Measurements from ENCODE around the gene PRSS27. TPM values are rescaled to one million over a fixed set of nuclear protein-coding genes. Genes with fewer than 3 reads are reported as not detected.

Gene PRSS27
- total and polyA plus RNA-seq, 2 donors (not counting 1 experiment from before 2014, with no cell fraction given): 2.1 to 2.4 TPM

DNA sequence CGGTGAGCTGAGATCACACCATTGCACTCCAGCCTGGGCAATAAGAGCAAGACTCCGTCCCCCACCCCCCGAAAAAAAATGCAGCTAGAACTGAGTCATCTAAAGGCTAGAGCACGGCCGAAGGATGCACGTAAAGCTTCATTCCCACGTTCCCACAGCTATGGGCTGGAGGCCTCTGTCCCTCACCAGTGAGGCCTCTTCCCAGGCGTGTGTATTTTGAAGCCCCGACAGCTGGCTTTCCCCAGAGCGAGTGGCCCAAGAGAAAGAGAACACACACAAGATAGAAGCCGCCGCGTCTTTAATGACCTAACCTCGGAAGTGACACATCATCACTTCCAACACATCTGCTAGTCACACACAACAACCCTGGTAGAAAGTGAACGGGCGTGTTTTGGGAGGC is 44.3 kb downstream of the PRSS27 start:
- Histone ChIP-seq H3K79me2 (ENCODE audit: control insufficient read depth, insufficient read depth, low read length) (peaks cover 13% of the 10 kb centered on the region), H3K4me1 (ENCODE audit: control insufficient read depth in 2 of 2, insufficient read depth in 2 of 2, low read length in 2 of 2) (peaks cover 10 to 23% of the 10 kb centered on the region in 2 donors), H3K27me3 (replicated peaks in 1 of 4; ENCODE audit: control extremely low read depth in 1 of 4, control insufficient read depth in 3 of 4, insufficient read depth in 4 of 4, low read length in 3 of 4) (no peaks in the 10 kb centered on the region), H3K9me3 (ENCODE audit: control extremely low read depth in 1 of 3, control insufficient read depth in 2 of 3, insufficient read depth in 1 of 3, low read length in 2 of 3) (no peaks in the 10 kb centered on the region), H3K9ac (ENCODE audit: low read length) (no peak overlapping the region), H3K4me2 (replicated peaks; ENCODE audit: low read depth, low read length, poor library complexity, severe bottlenecking) (no peak overlapping the region), H4K20me1 (ENCODE audit: control insufficient read depth, insufficient read depth, low read length, poor library complexity, severe bottlenecking) (no peaks in the 10 kb centered on the region), H3K27ac (ENCODE audit: low read length in 2 of 2) (no peak overlapping the region), H3K4me3 (ENCODE audit: control extremely low read depth in 1 of 5, extremely low read depth in 1 of 5, insufficient read depth in 1 of 5, low read depth in 2 of 5, low read length in 4 of 5) (no peak overlapping the region), H3K36me3 (replicated peaks in 1 of 2; ENCODE audit: control extremely low read depth in 1 of 2, control insufficient read depth in 1 of 2, extremely low read depth in 1 of 2, insufficient read depth in 2 of 2, low read length in 1 of 2) (peaks cover 0 to 3% of the 10 kb centered on the region in 2 experiments), H2AFZ (ENCODE audit: insufficient read depth, low read depth, low read length, poor library complexity, severe bottlenecking) (no peak overlapping the region)
- DNase-seq (no peak), ATAC-seq (ENCODE audit: low read depth) (no peak)
- TF ChIP-seq EZH2 (IDR thresholded peaks at IDR 0.05; ENCODE audit: borderline replicate concordance, insufficient read depth, low read depth, low read length, poor library complexity, severe bottlenecking): no peak
- TF ChIP-seq, protein P1, sequence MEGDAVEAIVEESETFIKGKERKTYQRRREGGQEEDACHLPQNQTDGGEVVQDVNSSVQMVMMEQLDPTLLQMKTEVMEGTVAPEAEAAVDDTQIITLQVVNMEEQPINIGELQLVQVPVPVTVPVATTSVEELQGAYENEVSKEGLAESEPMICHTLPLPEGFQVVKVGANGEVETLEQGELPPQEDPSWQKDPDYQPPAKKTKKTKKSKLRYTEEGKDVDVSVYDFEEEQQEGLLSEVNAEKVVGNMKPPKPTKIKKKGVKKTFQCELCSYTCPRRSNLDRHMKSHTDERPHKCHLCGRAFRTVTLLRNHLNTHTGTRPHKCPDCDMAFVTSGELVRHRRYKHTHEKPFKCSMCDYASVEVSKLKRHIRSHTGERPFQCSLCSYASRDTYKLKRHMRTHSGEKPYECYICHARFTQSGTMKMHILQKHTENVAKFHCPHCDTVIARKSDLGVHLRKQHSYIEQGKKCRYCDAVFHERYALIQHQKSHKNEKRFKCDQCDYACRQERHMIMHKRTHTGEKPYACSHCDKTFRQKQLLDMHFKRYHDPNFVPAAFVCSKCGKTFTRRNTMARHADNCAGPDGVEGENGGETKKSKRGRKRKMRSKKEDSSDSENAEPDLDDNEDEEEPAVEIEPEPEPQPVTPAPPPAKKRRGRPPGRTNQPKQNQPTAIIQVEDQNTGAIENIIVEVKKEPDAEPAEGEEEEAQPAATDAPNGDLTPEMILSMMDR (IDR thresholded peaks at IDR 0.05): no peak
- Mint-ChIP-seq H3K27me3 (no peaks in the 10 kb centered on the region), H3K4me3 (peak overlapping the region; percentile 23), H3K27ac (no peak overlapping the region), H3K4me1 (peaks cover 16% of the 10 kb centered on the region), H3K9me3 (ENCODE audit: insufficient read depth) (no peaks in the 10 kb centered on the region)
- POLR2A ChIA-PET: no interaction called here
- CTCF ChIA-PET: no interaction called here
- 96% methylated on average over 10 of the region's 16 CpGs for WGBS (ENCODE audit: insufficient coverage)
- intact Hi-C loops (cut with micrococcal nuclease): no loop called here

DNA sequence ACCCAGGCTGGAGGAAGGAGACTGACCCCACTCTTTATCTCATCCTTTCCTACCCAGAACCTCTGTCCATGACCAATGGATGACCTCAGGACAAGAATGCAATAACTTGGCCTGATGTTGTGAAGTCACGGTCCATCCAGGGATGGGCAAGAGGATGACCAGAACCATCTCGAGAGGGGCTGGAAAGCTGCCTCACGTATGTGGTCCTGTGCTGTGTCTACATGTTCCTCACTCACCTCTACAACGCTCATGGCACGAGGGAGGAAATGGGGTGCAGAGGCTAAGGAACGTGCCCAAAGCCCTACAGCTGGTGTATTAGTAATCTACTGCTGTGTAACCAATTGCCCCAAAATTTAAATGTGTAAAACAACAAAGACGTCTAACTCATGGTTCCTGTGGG is 45.0 kb downstream of the PRSS27 start:
- Mint-ChIP-seq H3K4me1 (peaks cover 19% of the 10 kb centered on the region), H3K9me3 (ENCODE audit: insufficient read depth) (no peaks in the 10 kb centered on the region), H3K4me3 (peak overlapping the region; percentile 13), H3K27me3 (no peaks in the 10 kb centered on the region), H3K27ac (no peak overlapping the region)
- Histone ChIP-seq H2AFZ (ENCODE audit: insufficient read depth, low read depth, low read length, poor library complexity, severe bottlenecking) (no peak overlapping the region), H3K4me3 (ENCODE audit: control extremely low read depth in 1 of 5, extremely low read depth in 1 of 5, insufficient read depth in 1 of 5, low read depth in 2 of 5, low read length in 4 of 5) (no peak overlapping the region), H3K79me2 (ENCODE audit: control insufficient read depth, insufficient read depth, low read length) (peaks cover 13% of the 10 kb centered on the region), H3K36me3 (replicated peaks in 1 of 2; ENCODE audit: control extremely low read depth in 1 of 2, control insufficient read depth in 1 of 2, extremely low read depth in 1 of 2, insufficient read depth in 2 of 2, low read length in 1 of 2) (peaks cover 0 to 3% of the 10 kb centered on the region in 2 experiments), H3K4me1 (ENCODE audit: control insufficient read depth in 2 of 2, insufficient read depth in 2 of 2, low read length in 2 of 2) (peaks cover 10 to 24% of the 10 kb centered on the region in 2 donors), H3K9ac (ENCODE audit: low read length) (no peak overlapping the region), H3K27ac (ENCODE audit: low read length in 2 of 2) (no peak overlapping the region), H3K27me3 (replicated peaks in 1 of 4; ENCODE audit: control extremely low read depth in 1 of 4, control insufficient read depth in 3 of 4, insufficient read depth in 4 of 4, low read length in 3 of 4) (no peaks in the 10 kb centered on the region), H3K9me3 (ENCODE audit: control extremely low read depth in 1 of 3, control insufficient read depth in 2 of 3, insufficient read depth in 1 of 3, low read length in 2 of 3) (no peaks in the 10 kb centered on the region), H3K4me2 (replicated peaks; ENCODE audit: low read depth, low read length, poor library complexity, severe bottlenecking) (no peak overlapping the region), H4K20me1 (ENCODE audit: control insufficient read depth, insufficient read depth, low read length, poor library complexity, severe bottlenecking) (no peaks in the 10 kb centered on the region)
- no peak for DNase-seq
- POLR2A ChIA-PET: no interaction called here
- no peak for TF ChIP-seq EZH2 (IDR thresholded peaks at IDR 0.05; ENCODE audit: borderline replicate concordance, insufficient read depth, low read depth, low read length, poor library complexity, severe bottlenecking)
- TF ChIP-seq, protein P1 (IDR thresholded peaks at IDR 0.05): no peak
- CTCF ChIA-PET: no interaction called here
- WGBS (ENCODE audit: insufficient coverage): 100% methylated on average over 2 of the region's 7 CpGs
- intact Hi-C loops (cut with micrococcal nuclease): no loop called here
- no peak for ATAC-seq (ENCODE audit: low read depth)

All from B cell (primary cell).